CD1c-positive myeloid dendritic cell (primary cell): ENCODE results near the gene MTMR12.
A peak's percentile ranks its signal among the peaks of the same experiment; 100 is the strongest.
"Not testable (repeated sequence)": the region's sequence is repeated elsewhere in the genome, so short reads cannot be mapped to it uniquely, and the experiment has no call there.

Source experiments
- DNase-seq: peaks from one replicate; pipeline ENCODE4 v3.0.0-alpha.2; 2016; ENCODE audit errors: extremely low spot score

MTMR12 gene

GRCh38 chr5:32297181-32298058, 15.3 kb downstream of the MTMR12 start:
- DNase-seq, result no peak

GRCh38 chr5:32295966-32296772, 16.6 kb downstream of the MTMR12 start:
- not testable (repeated sequence) for DNase-seq

- no peak for DNase-seq
Observed at GRCh38 chr5:32291591-32291990, 21.1 kb downstream of the MTMR12 start.

GRCh38 chr5:32290922-32291321, 21.8 kb downstream of the MTMR12 start:
- DNase-seq, result no peak

GRCh38 chr5:32290501-32290900, 22.2 kb downstream of the MTMR12 start:
- DNase-seq, result not testable (repeated sequence)

- DNase-seq, result not testable (repeated sequence)
Observed at GRCh38 chr5:32289986-32290385, 22.8 kb downstream of the MTMR12 start.

GRCh38 chr5:32288135-32288534, 24.6 kb downstream of the MTMR12 start:
- DNase-seq, result not testable (repeated sequence)

- DNase-seq, result not testable (repeated sequence)
Observed at GRCh38 chr5:32287525-32287924, 25.2 kb downstream of the MTMR12 start.

- DNase-seq, result no peak
Observed at GRCh38 chr5:32285510-32286138, 27.1 kb downstream of the MTMR12 start.

- no peak for DNase-seq
Observed at GRCh38 chr5:32283539-32284377, 29.0 kb downstream of the MTMR12 start.

- no peak for DNase-seq
Observed at GRCh38 chr5:32283061-32283460, 29.7 kb downstream of the MTMR12 start.

- no peak for DNase-seq
Observed at GRCh38 chr5:32282633-32283032, 30.1 kb downstream of the MTMR12 start.

GRCh38 chr5:32281378-32282133, 31.2 kb downstream of the MTMR12 start:
- not testable (repeated sequence) for DNase-seq

- DNase-seq, result no peak
Observed at GRCh38 chr5:32280656-32281081, 32.1 kb downstream of the MTMR12 start.

GRCh38 chr5:32279786-32280185, 33.0 kb downstream of the MTMR12 start:
- no peak for DNase-seq

GRCh38 chr5:32279223-32279622, 33.5 kb downstream of the MTMR12 start:
- DNase-seq, result no peak

GRCh38 chr5:32278406-32278805, 34.3 kb downstream of the MTMR12 start:
- no peak for DNase-seq

- no peak for DNase-seq
Observed at GRCh38 chr5:32277798-32278197, 34.9 kb downstream of the MTMR12 start.

GRCh38 chr5:32276173-32276853, 36.4 kb downstream of the MTMR12 start:
- DNase-seq, result peak; percentile 47

- no peak for DNase-seq
Observed at GRCh38 chr5:32275396-32275741, 37.4 kb downstream of the MTMR12 start.
